Ishikawa (cell line): Measurements from ENCODE around the gene CD70.

ENCODE experiments used
- CEBPB ChIP-seq: IDR thresholded peaks from 2 replicates; pipeline ENCODE4 v1.6.1; 2012
- CREB1 ChIP-seq: IDR thresholded peaks from 2 replicates; pipeline ENCODE4 v1.6.1; 2012; ENCODE audit warnings: low read depth
- EGR1 ChIP-seq: IDR thresholded peaks from 2 replicates; pipeline ENCODE4 v1.6.1; 2012
- EP300 ChIP-seq: IDR thresholded peaks from 2 replicates; pipeline ENCODE4 v1.6.1; 2012; ENCODE audit warnings: borderline replicate concordance
- FOXM1 ChIP-seq: IDR thresholded peaks from 2 replicates; pipeline ENCODE4 v1.6.1; 2012; ENCODE audit warnings: low read depth, borderline replicate concordance
- NFIC ChIP-seq: IDR thresholded peaks from 2 replicates; pipeline ENCODE4 v1.6.1; 2012
- RAD21 ChIP-seq: IDR thresholded peaks from 2 replicates; pipeline ENCODE4 v1.6.1; 2012; ENCODE audit warnings: low read depth
- TAF1 ChIP-seq: IDR thresholded peaks from 2 replicates; pipeline ENCODE4 v1.6.1; 2012; ENCODE audit warnings: low read depth, mild to moderate bottlenecking
- TCF12 ChIP-seq: IDR thresholded peaks from 2 replicates; pipeline ENCODE4 v1.6.1; 2012; ENCODE audit warnings: low read depth
- TEAD4 ChIP-seq: IDR thresholded peaks from 2 replicates; pipeline ENCODE4 v1.6.1; 2012
- YY1 ChIP-seq: IDR thresholded peaks from 2 replicates; pipeline ENCODE4 v1.6.1; 2012; ENCODE audit warnings: low read depth
- ZBTB7A ChIP-seq: IDR thresholded peaks from 2 replicates; pipeline ENCODE4 v1.6.1; 2012; ENCODE audit warnings: low read depth
- TF ChIP-seq, protein P1 (sequence below): IDR thresholded peaks from 2 replicates; pipeline ENCODE4 v1.6.1; 2012
- TF ChIP-seq, protein P2 (sequence below): IDR thresholded peaks from 2 replicates; pipeline ENCODE4 v1.6.1; 2012
- TF ChIP-seq, protein P3 (sequence below): IDR thresholded peaks from 2 replicates; pipeline ENCODE4 v1.6.1; 2012; ENCODE audit warnings: low read depth, mild to moderate bottlenecking

CD70 gene

DNA sequence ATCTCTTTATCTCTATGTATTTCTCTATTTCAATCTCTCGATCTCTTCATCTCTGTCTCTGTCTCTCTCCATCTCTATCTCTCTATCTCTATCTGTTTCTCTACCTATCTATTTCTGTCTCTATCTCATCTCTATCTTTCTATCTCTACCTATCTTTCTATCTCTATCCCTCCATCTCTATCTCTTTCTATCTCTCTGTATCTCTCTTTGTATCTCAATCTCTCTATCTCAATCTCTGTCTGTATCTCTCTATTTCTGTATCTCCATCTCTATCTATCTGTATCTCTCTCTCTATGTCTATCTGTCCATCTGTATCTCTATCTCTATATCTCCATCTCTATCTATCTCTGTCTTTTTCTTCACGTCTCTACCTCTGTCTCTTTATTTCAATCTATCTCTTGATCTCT lies 34.9 kb downstream of the CD70 start:
- TF ChIP-seq NFIC (no peak), TEAD4 (no peak), YY1 (no peak), CREB1 (no peak), ZBTB7A (no peak), EP300 (no peak)
- TF ChIP-seq, protein P1, sequence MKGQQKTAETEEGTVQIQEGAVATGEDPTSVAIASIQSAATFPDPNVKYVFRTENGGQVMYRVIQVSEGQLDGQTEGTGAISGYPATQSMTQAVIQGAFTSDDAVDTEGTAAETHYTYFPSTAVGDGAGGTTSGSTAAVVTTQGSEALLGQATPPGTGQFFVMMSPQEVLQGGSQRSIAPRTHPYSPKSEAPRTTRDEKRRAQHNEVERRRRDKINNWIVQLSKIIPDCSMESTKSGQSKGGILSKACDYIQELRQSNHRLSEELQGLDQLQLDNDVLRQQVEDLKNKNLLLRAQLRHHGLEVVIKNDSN, result no peak

DNA sequence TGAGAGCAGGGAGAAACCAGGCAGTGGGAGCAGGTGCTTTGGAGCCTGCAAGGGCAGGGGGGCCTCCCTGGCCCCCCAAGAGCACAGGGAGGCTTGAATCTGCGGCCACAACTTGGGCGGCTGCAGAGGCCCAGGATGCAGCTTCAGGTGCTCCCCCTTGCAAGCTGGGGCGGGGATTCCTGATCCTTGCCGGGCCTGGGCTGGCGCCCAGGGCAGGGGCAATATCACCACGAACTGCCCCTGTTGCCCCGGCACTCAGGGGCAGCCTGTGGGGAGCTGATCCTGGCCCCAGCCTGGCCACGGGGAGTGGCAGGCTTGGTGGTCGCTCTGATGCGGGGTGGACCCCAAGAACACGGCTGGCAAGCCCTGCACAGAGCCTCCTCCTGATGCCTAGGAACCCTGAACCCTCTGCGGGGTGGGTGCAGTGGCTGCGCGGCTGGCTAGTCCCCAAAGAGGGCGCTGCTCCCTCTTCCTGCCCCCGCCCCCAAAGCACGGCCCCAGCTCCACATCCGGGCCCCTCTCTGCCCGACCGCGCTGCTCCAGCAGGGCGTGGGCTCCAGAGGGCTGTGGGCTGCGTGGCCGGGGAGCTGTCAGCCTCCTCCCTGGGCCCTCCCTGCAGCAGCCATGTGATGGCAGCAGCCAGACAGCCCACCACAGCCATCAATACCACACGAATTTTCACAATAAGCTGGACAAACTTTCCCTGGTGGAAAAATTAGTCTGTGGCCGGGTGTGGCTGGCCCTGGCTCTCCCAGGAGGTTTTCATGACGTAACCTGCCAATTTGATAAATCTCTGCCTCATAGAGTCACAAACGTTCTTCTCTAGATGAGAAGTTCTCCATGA lies 39.1 kb downstream of the CD70 start:
- TF ChIP-seq CREB1, result no peak

DNA sequence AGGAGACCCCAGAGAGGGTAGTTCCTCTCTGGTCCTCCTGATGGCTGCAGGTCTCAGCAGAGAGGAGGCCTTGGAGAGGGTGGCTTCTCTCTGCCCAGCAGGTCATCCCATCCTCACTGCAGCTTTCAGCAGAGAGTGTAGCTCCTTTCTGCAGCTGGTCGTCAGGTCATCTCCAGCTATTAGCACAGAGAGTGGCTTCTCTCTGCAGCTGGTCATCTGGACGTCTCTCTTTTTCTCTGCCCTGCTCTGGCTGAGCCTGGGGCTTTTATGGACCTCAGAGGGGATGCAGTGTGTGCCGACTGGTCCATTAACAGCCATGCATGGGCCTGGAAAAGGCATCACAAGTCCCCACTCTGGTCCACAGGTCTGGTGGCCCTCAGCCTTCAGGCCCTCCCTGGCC lies 39.9 kb downstream of the CD70 start:
- no peak for TF ChIP-seq FOXM1
- TF ChIP-seq, protein P2, sequence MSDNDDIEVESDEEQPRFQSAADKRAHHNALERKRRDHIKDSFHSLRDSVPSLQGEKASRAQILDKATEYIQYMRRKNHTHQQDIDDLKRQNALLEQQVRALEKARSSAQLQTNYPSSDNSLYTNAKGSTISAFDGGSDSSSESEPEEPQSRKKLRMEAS, result no peak
- TF ChIP-seq, protein P1, result no peak

DNA sequence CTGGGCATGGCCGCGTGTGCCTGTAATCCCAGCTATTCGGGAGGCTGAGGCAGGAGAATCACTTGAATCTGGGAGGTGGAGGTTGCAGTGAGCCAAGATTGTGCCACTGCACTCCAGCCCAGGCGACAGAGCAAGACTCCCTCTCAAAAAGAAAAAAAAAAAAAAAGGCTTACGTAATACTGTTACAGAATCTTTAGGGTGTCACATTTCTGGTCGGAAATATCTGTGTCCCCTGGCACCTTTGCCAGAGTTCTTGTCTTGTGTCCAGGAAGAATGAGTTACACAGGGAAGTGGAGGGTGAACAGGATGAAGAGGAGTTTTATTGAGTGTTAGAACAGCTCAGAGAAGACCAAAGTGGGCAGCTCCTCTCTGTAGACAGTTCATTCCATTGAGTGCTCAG lies 40.3 kb downstream of the CD70 start:
- peak; percentile 53; the same call in 1 of the 2 replicates for TF ChIP-seq CEBPB

DNA sequence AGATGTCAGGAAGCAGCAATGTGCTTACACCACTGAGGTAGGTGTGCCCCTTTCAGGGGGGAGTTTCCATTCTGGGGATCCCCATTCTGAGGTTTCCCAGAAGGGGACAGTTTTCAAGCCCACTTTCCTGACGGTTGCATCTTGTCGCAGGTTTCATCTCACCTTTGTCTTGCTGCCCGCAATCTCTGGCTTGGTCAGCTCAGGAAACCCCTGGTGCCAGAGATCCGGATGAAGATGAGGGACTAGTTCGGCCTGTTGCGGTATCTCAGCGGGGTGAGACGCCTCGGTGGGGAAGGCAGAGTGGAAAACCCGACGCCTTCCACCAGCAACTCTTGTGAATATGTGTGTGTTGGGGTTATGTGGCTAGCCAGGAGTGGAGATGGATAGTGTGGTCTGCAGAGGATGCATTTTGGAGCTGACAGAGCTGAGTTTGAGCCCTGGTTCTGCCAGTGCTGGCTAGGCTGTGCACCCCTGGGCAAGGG lies 47.0 kb downstream of the CD70 start:
- TF ChIP-seq TEAD4 (no peak), ZBTB7A (no peak), YY1 (no peak)
- TF ChIP-seq, protein P3, sequence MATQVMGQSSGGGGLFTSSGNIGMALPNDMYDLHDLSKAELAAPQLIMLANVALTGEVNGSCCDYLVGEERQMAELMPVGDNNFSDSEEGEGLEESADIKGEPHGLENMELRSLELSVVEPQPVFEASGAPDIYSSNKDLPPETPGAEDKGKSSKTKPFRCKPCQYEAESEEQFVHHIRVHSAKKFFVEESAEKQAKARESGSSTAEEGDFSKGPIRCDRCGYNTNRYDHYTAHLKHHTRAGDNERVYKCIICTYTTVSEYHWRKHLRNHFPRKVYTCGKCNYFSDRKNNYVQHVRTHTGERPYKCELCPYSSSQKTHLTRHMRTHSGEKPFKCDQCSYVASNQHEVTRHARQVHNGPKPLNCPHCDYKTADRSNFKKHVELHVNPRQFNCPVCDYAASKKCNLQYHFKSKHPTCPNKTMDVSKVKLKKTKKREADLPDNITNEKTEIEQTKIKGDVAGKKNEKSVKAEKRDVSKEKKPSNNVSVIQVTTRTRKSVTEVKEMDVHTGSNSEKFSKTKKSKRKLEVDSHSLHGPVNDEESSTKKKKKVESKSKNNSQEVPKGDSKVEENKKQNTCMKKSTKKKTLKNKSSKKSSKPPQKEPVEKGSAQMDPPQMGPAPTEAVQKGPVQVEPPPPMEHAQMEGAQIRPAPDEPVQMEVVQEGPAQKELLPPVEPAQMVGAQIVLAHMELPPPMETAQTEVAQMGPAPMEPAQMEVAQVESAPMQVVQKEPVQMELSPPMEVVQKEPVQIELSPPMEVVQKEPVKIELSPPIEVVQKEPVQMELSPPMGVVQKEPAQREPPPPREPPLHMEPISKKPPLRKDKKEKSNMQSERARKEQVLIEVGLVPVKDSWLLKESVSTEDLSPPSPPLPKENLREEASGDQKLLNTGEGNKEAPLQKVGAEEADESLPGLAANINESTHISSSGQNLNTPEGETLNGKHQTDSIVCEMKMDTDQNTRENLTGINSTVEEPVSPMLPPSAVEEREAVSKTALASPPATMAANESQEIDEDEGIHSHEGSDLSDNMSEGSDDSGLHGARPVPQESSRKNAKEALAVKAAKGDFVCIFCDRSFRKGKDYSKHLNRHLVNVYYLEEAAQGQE, result no peak

DNA sequence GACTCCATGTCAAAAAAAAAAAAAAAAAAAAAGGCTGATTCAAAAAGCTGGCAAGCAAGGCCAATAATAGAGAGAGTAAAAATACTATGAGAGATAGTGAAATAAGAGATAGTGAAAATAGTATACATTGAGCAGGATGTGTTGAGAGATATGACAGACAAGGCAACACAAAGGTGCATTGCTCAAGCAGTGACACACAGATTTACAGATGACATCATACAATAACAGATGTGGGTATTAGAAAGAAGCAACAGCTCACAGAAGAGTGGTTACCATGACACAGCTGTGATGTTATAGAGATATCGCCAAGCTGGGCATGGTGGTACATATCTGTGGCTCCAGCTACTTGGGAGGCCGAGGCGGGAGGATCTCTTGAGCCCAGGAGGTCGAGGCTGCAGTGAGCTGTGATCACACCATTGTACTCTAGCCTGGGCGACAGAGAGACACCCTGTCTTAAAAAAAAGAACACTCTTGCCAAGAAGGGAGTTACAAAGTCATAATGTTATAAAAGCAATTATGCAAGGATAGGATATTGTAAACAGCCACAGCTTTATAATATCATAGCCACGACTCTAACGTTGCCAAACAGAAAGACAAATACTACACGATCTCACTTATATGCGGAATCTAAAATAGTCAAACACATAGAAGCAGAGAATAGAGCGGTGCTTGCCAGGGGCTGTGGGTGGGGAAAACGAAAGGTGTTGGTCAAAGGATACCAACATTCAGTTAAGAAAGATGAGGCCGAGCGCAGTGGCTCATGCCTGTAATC lies 49.8 kb downstream of the CD70 start:
- TF ChIP-seq FOXM1 (no peak), YY1 (no peak), CREB1 (no peak), ZBTB7A (no peak), TCF12 (no peak), CEBPB (no peak)
- TF ChIP-seq, protein P1, result no peak

DNA sequence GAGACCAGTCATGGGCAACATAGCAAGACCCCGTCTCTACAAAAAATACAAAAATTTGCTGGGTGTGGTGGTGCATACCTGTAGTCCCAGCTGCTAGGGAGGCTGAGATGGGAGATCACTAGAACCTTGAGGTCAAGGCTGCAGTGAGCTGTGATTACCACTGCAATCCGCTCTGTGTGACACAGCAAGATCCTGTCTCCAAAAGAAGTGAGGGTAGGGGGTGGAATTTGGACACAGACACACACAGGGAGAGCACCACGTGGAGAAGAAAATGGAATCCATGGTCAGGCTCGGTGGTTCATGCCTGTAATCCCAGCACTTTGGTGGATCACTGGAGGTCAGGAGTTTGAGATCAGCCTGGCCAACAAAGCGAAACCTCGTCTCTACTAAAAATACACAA lies 51.4 kb downstream of the CD70 start:
- TF ChIP-seq CREB1 (no peak), RAD21 (no peak), FOXM1 (no peak), TAF1 (no peak), CEBPB (no peak), YY1 (no peak), EGR1 (no peak), EP300 (no peak), NFIC (no peak)
- TF ChIP-seq, protein P3, result no peak
- TF ChIP-seq, protein P2, result no peak
- TF ChIP-seq, protein P1, result no peak
